ENCODE measurements around the gene DGCR6. TPM values are rescaled to one million over a fixed set of nuclear protein-coding genes. Genes with fewer than 3 reads are reported as not detected.
"Not testable (repeated sequence)": the region's sequence is repeated elsewhere in the genome, so short reads cannot be mapped to it uniquely, and the experiment has no call there.

Gene DGCR6
- total RNA-seq: 1 to 10 TPM in 1 of 2 experiments, under 1 TPM in 1; 0.96 to 1.1 TPM

- no peak within 1 kb of the TSS for H3K27ac Mint-ChIP-seq
- H3K4me3 Mint-ChIP-seq: no peak within 1 kb of the TSS
- H3K9me3 Mint-ChIP-seq (ENCODE audit: low read depth): no peaks in the 10 kb centered on the region
- H3K36me3 Mint-ChIP-seq: no peaks in the 10 kb centered on the region
- CTCF ChIA-PET: interaction anchor here (1.0 to 1.4 kb wide), 2 partner anchors 28 to 238 kb away, joined by 3 to 4 read pairs; partner anchors contain the start of gene ESS2
- DNase-seq: no peak
- peak; percentile 97 for ATAC-seq
- no peaks in the 10 kb centered on the region for H3K4me1 Mint-ChIP-seq
- H3K27me3 Mint-ChIP-seq: no peaks in the 10 kb centered on the region
These were observed at the start of gene DGCR6 for GRCh38 chr22:18905540-18906409. Gene DGCR6, plus strand, starts transcription at chr22:18906320. Its CDS starts 55 bp downstream, at chr22:18906375.

GRCh38 chr22:18859314-18859713 is 46.8 kb upstream of the DGCR6 start:
- DNase-seq, CTCF ChIA-PET, H3K27me3 Mint-ChIP-seq: not testable (repeated sequence)

GRCh38 chr22:18881260-18881659 is 24.9 kb upstream of the DGCR6 start:
- H3K9me3 Mint-ChIP-seq (ENCODE audit: low read depth); CTCF ChIA-PET; H3K27me3 Mint-ChIP-seq; H3K4me3 Mint-ChIP-seq; ATAC-seq; H3K36me3 Mint-ChIP-seq; H3K4me1 Mint-ChIP-seq; H3K27ac Mint-ChIP-seq: not testable (repeated sequence)
- DNase-seq: peak; percentile 85

More at GRCh38 chr22:18859314-18859713, 46.8 kb upstream of the DGCR6 start:
- not testable (repeated sequence) for H3K4me1 Mint-ChIP-seq; H3K4me3 Mint-ChIP-seq; H3K9me3 Mint-ChIP-seq (ENCODE audit: low read depth); H3K36me3 Mint-ChIP-seq; ATAC-seq; H3K27ac Mint-ChIP-seq

- H3K4me3 Mint-ChIP-seq; H3K27me3 Mint-ChIP-seq; CTCF ChIA-PET; H3K36me3 Mint-ChIP-seq; DNase-seq; ATAC-seq; H3K4me1 Mint-ChIP-seq; H3K27ac Mint-ChIP-seq; H3K9me3 Mint-ChIP-seq (ENCODE audit: low read depth): not testable (repeated sequence)
These were observed 21.7 kb upstream of the DGCR6 start for GRCh38 chr22:18884465-18884864.

- no peak overlapping the region for H3K4me3 Mint-ChIP-seq
- CTCF ChIA-PET: no interaction called here
- ATAC-seq (no peak), DNase-seq (no peak)
- H3K27ac Mint-ChIP-seq: no peak overlapping the region
- no peaks in the 10 kb centered on the region for H3K27me3 Mint-ChIP-seq
- peaks cover 2% of the 10 kb centered on the region for H3K9me3 Mint-ChIP-seq (ENCODE audit: low read depth)
- no peaks in the 10 kb centered on the region for H3K4me1 Mint-ChIP-seq
- no peaks in the 10 kb centered on the region for H3K36me3 Mint-ChIP-seq
These were observed 18.0 kb upstream of the DGCR6 start for GRCh38 chr22:18888115-18888514.

- ATAC-seq: not testable (repeated sequence)
These were observed 15.5 kb upstream of the DGCR6 start for GRCh38 chr22:18890510-18891192.

GRCh38 chr22:18893775-18894174 is 12.3 kb upstream of the DGCR6 start:
- H3K27me3 Mint-ChIP-seq, H3K27ac Mint-ChIP-seq: not testable (repeated sequence)

More at GRCh38 chr22:18890510-18891192, 15.5 kb upstream of the DGCR6 start:
- H3K27me3 Mint-ChIP-seq; H3K9me3 Mint-ChIP-seq (ENCODE audit: low read depth); DNase-seq; H3K4me3 Mint-ChIP-seq; H3K36me3 Mint-ChIP-seq; H3K4me1 Mint-ChIP-seq; CTCF ChIA-PET; H3K27ac Mint-ChIP-seq: not testable (repeated sequence)

GRCh38 chr22:18896037-18896657 is 10.0 kb upstream of the DGCR6 start:
- ATAC-seq; H3K27ac Mint-ChIP-seq; H3K4me1 Mint-ChIP-seq; H3K27me3 Mint-ChIP-seq; CTCF ChIA-PET; H3K36me3 Mint-ChIP-seq; H3K4me3 Mint-ChIP-seq; H3K9me3 Mint-ChIP-seq (ENCODE audit: low read depth): not testable (repeated sequence)
- DNase-seq: peak; percentile 66

More at GRCh38 chr22:18893775-18894174, 12.3 kb upstream of the DGCR6 start:
- H3K9me3 Mint-ChIP-seq (ENCODE audit: low read depth); DNase-seq; H3K4me3 Mint-ChIP-seq; ATAC-seq; H3K36me3 Mint-ChIP-seq; CTCF ChIA-PET; H3K4me1 Mint-ChIP-seq: not testable (repeated sequence)

- H3K27me3 Mint-ChIP-seq: not testable (repeated sequence)
- CTCF ChIA-PET: interaction anchor here (1.0 to 1.4 kb wide), 2 partner anchors 27 to 238 kb away, joined by 3 to 4 read pairs; partner anchors contain the start of gene ESS2
- ATAC-seq: peak; percentile 42
These were observed 258 bp downstream of the DGCR6 start for GRCh38 chr22:18906410-18906745.

GRCh38 chr22:18906896-18907295 is 776 bp downstream of the DGCR6 start:
- H3K27me3 Mint-ChIP-seq: no peaks in the 10 kb centered on the region
- no peak overlapping the region for H3K27ac Mint-ChIP-seq
- CTCF ChIA-PET: interaction anchor here (1.0 to 1.4 kb wide), 2 partner anchors 27 to 237 kb away, joined by 3 to 4 read pairs; partner anchors contain the start of gene ESS2
- no peaks in the 10 kb centered on the region for H3K4me1 Mint-ChIP-seq
- H3K36me3 Mint-ChIP-seq: no peaks in the 10 kb centered on the region
- ATAC-seq (no peak), DNase-seq (no peak)
- no peak overlapping the region for H3K4me3 Mint-ChIP-seq
- H3K9me3 Mint-ChIP-seq (ENCODE audit: low read depth): no peaks in the 10 kb centered on the region

More at GRCh38 chr22:18906410-18906745, 258 bp downstream of the DGCR6 start:
- DNase-seq; H3K4me1 Mint-ChIP-seq; H3K4me3 Mint-ChIP-seq; H3K36me3 Mint-ChIP-seq; H3K9me3 Mint-ChIP-seq (ENCODE audit: low read depth); H3K27ac Mint-ChIP-seq: not testable (repeated sequence)

- ATAC-seq (no peak), DNase-seq (no peak)
- Mint-ChIP-seq H3K4me3 (no peak overlapping the region), H3K27ac (no peak overlapping the region), H3K36me3 (no peaks in the 10 kb centered on the region), H3K9me3 (ENCODE audit: low read depth) (no peaks in the 10 kb centered on the region), H3K27me3 (no peaks in the 10 kb centered on the region), H3K4me1 (no peaks in the 10 kb centered on the region)
- CTCF ChIA-PET: interaction anchor here (1.1 kb wide), 1 partner anchor 235 kb away, joined by 4 read pairs; the partner anchor contains the start of gene ESS2
These were observed 3.4 kb downstream of the DGCR6 start for GRCh38 chr22:18909556-18909955.

- DNase-seq; ATAC-seq; H3K9me3 Mint-ChIP-seq (ENCODE audit: low read depth); H3K4me3 Mint-ChIP-seq; CTCF ChIA-PET; H3K4me1 Mint-ChIP-seq; H3K27ac Mint-ChIP-seq; H3K36me3 Mint-ChIP-seq; H3K27me3 Mint-ChIP-seq: not testable (repeated sequence)
These were observed 5.4 kb downstream of the DGCR6 start for GRCh38 chr22:18911535-18911934.

- H3K27me3 Mint-ChIP-seq; ATAC-seq; CTCF ChIA-PET; H3K27ac Mint-ChIP-seq; H3K4me3 Mint-ChIP-seq; H3K36me3 Mint-ChIP-seq; H3K4me1 Mint-ChIP-seq; H3K9me3 Mint-ChIP-seq (ENCODE audit: low read depth); DNase-seq: not testable (repeated sequence)
These were observed 6.3 kb downstream of the DGCR6 start for GRCh38 chr22:18912264-18912946.
